GM19372 (cell line): ENCODE data around the gene RBMS3.
"Not testable (repeated sequence)": the region's sequence is repeated elsewhere in the genome, so short reads cannot be mapped to it uniquely, and the experiment has no call there.

Source experiments
- ATAC-seq: cut with Tn5 transposase; IDR thresholded peaks from one replicate; pipeline ENCODE4 v1.9.1; 2021; ENCODE audit warnings: mild to moderate bottlenecking, low read depth, moderate library complexity; ENCODE audit not compliant: unreplicated experiment

RBMS3 gene

DNA sequence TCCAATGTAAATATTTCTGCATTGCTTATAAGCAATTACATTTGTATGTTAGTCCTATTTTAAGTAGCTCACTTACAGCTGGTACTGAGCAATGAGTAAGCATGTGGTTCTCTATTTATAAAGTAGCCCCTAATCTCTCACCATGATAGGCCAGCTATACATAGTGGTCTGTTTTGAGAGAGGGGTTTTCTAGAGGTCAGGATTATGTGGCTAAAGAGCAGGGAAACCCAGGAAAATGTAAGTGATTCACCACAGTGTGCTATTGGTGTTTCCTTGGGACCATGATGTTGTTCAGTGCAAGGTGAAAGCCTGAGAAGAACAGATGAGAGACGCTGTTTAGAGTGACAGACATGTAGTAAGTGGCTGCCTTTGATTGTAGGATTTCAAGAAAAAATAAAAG lies 26.4 kb downstream of the RBMS3 start:
- ATAC-seq = no peak

DNA sequence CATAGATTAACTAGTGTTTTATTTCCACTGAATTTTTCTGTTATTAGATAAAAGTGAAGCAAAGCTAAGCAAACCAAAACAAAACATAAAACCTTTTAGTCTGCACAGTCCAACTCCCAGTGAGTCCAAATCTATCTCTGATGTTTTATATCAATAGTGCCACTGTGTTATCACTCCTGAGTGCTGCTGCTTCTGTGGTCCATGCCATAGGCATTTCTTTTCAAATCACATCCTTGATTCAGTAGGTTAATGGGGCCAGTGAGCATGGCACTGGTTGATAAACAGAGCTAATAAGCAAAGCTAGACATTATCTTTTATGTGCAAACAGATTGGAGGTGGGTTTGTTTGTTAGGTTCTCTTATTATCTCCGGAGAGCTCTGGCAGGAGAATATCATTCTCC lies 30.0 kb downstream of the RBMS3 start:
- no peak for ATAC-seq

GRCh38 chr3:29311795-29312194 lies 30.9 kb downstream of the RBMS3 start:
- no peak for ATAC-seq

DNA sequence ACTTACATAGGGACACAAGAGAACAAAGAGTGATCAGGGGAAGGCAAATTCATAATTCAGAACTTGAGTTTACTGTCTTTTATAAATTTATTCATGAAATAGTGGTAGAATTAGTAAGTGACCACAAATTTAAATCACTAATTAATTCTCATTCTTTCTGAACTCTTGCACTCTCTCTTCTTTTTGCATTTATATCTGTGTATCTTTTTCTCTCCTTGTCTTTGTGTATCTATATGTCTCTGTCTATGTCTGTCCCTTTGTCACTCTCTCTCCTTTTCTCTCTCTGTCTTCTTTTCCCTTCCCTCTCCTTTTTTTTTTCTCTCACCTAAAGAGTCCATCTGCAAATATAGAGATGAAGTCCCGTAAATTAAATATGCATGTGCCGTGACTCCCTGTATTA lies 31.5 kb downstream of the RBMS3 start:
- ATAC-seq = no peak

GRCh38 chr3:29312960-29313452 lies 32.1 kb downstream of the RBMS3 start:
- no peak for ATAC-seq

DNA sequence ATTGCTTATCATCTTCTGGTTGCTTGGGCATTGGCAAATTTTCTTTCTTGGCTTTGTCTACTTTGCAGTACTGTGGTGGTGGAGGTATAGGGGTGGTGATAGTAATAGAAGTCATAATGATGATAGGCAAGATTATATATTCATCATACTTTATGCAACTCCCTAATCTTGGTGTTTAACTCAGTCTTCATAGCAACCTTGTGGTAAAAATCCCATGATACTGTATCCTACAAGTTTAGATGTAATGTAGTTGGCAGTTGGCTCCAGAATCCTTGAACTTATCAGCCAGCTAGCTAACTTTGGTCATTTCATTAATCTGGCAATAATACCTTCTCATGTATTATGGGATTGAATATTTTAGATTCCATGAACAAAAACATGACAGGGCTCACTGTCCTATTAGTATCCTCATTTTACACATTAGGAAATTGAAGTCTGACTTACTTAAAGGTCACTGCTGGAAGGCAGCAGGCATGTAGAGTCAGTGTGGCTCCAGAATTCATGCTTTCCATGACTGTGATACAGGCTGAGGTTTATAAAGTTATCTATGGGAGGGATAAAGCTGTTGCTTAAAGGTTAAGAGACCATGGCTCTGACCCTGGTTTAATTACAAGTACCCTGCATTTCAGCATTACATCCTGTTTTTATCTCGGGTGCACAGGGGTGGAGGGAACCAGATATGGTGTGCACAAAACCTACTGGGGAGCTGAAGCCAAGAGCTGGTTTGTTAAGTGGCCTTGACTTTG lies 33.3 kb downstream of the RBMS3 start:
- ATAC-seq = no peak

GRCh38 chr3:29314727-29315088 lies 33.8 kb downstream of the RBMS3 start:
- no peak for ATAC-seq

DNA sequence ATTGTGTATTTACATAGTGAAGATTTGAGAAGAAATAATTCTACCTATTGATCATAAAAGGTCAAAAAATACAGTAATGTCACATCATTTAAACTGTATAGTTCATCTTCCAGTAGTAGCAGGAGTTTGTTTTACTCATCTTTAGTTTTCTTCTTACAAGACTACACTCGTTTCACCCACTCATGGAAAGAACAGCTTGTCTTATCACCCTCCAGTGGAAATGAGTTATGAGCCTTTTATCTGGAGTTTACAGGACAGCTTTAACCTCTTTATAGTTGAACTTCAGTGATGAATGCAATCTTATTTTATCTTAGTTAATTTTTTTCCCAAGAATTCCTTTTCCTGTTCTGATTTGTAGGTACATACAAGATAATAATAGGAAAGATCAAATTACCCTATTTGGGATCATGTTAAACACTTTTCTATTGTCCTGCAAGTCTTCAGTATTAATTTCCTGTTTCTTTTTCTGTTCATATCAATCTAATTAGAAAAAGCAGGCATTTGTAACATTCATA lies 36.8 kb downstream of the RBMS3 start:
- ATAC-seq = no peak

DNA sequence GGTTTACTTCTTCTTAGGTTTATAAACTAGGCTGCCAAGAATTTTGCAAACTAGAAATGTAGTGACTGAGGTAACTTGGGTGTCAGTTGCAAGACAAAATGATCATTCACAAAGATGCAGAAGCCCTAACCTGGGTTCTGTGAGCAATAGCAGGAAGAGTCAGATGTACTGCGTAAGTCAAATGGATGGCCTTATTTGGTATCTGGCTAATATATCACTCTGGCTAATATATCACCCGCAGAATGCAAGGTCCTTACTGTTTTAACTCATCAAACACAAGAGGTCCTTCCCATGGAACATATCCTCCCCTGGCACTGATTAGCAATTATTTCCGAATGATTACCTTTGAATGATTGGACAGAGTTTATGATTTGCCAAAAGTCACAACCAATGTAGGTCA lies 37.4 kb downstream of the RBMS3 start:
- ATAC-seq = no peak

DNA sequence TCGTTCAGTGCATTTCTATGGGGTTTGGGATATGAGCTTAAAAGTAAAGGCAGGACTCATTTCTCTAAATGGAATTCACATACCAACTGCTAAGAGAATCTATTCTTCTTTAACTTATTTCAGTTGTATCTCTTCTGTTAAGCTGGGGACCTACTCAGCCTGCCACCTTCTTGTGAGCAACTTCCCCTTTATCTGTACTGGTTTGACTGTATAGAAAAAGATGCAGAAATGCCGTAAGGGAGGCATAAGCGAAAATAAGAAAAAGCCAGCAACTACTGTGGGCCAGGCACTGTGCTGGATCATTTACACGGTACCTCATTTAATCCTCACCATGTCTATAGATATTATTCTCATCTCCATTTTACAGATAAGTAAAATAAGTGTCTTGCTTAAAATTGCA lies 38.4 kb downstream of the RBMS3 start:
- ATAC-seq = peak; percentile 54

GRCh38 chr3:29319798-29320197 lies 38.9 kb downstream of the RBMS3 start:
- ATAC-seq = no peak

- ATAC-seq = no peak
Measured at GRCh38 chr3:29322586-29322985, 41.7 kb downstream of the RBMS3 start.

DNA sequence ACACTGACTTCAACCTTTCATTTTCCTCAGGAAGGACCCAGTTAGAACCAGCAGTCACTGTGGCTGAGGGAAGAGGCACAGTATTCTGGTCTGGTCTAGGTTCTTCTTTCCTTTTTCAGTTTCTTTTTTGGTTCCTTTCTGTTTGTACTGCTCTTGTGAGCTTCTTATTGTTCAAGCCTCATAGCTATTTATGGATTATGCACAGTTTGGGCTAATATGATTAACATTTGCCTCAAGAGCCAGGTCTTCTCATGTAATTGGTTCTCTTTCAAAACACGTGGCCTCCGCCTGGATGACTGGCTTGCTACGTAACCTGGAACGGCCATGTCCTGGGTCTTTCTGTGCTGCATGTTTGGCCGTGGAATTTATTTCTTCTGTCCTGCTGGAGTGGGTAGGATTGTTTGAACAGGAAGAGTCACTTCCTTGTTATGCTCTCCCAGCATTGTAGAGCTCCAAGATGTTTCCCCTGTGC lies 43.3 kb downstream of the RBMS3 start:
- ATAC-seq = peak; percentile 92

GRCh38 chr3:29326540-29326939 lies 45.7 kb downstream of the RBMS3 start:
- not testable (repeated sequence) for ATAC-seq

- no peak for ATAC-seq
Measured at GRCh38 chr3:29329986-29330890, 49.4 kb downstream of the RBMS3 start.

DNA sequence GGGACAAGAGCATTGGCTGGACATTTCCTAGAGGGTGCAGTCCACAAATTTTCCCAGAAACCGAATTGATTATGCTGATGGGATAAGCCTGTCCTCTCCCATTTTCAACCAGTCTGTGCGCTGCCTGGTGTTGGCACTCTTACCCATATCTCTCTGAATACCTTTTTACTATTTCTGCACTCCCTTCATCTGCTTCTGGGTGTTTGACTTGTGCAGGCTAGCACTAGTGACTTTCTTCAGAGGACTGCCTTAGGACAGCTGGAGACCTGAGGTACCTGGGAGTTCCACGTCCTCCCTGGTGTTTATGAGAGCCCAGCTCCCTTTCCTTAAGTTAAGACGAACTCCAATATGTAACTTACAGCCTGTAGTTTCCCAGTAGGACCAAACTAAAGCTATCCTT lies 50.2 kb downstream of the RBMS3 start:
- no peak for ATAC-seq

DNA sequence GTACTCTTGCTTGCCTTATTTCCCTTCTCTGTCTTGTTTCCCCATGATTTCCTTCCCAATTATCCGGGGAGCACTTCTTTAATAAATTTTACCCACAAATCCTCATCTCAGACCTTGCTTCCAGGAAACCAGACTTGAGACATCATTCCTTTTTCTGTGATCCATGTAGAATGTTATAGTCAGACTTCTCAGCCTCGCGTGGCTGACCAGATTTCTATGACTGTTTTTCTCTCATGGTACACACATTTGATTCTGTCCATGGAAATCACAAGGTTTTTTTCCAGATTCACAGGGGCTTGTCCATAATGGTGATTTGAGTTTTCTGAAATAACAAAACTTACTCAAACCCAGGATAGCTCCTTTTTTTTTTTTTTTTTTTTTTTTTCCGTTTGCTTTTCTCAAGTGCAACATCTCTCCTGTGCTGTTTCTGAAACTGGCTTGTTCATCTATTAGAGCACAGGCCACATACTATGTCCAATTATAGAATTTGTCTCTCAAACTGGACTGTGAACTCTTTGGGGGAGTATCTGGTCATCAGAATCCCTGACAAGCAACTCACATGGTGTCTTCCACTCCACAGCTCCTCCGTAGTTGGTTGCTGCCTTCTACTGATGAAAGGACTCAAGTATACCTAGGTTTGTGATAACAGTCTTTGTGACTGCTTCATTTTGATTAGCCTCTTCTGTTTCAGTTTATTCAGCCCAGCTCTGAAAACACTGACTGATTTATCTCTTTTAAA lies 50.8 kb downstream of the RBMS3 start:
- no peak for ATAC-seq

DNA sequence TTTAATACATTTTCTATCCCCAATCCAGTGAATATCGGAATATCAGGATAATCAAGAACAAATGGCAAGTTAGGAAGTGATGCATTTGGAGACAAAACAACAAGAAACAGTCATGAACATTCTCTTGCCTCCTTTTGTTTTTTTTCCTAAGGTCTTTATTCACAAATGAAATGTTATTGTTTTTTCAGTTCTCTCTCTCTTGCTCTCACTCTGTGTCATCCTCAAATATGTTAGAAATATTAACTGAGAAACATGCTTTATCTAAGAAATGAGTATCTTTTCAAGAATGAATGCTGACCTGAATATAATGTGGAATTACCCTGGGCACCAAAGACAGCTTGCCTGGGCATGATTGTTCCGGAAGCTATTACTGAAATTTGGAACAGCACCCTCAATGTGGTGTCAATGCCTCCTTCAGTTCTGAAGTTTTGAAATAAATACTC lies 51.3 kb downstream of the RBMS3 start:
- no peak for ATAC-seq

- ATAC-seq = no peak
Measured at GRCh38 chr3:29333576-29333975, 52.7 kb downstream of the RBMS3 start.

- ATAC-seq = no peak
Measured at GRCh38 chr3:29334706-29335105, 53.8 kb downstream of the RBMS3 start.

- ATAC-seq = no peak
Measured at GRCh38 chr3:29335438-29335837, 54.6 kb downstream of the RBMS3 start.
